ENCODE measurements around the gene DPYSL5. TPM values are rescaled to one million over a fixed set of nuclear protein-coding genes. Genes with fewer than 3 reads are reported as not detected.

DPYSL5 gene
- total RNA-seq, 1 experiment from 2014 or later = not detected

- DNase-seq = peak; percentile 55
- Histone ChIP-seq H3K79me2 (ENCODE audit: low read length) (no peaks in the 10 kb centered on the region), H3K27ac (ENCODE audit: low read length) (no peak overlapping the region), H3K9me3 (ENCODE audit: low read length) (no peaks in the 10 kb centered on the region), H2AFZ (ENCODE audit: low read length) (no peak overlapping the region), H3K27me3 (ENCODE audit: low read length) (no peaks in the 10 kb centered on the region), H4K20me1 (ENCODE audit: low read length) (no peaks in the 10 kb centered on the region), H3K9me2 (replicated peaks; ENCODE audit: low read length) (no peaks in the 10 kb centered on the region), H3K4me3 (ENCODE audit: low read length) (no peak overlapping the region), H3K4me2 (ENCODE audit: low read length) (no peak overlapping the region), H3K9ac (ENCODE audit: low read length) (no peak overlapping the region), H3F3A (ENCODE audit: low read length, unreplicated experiment) (no peaks in the 10 kb centered on the region), H3K4me1 (ENCODE audit: insufficient read depth, low read length) (peaks cover 13% of the 10 kb centered on the region; the same call in 1 of the 2 replicates), H3K36me3 (ENCODE audit: low read depth, low read length) (no peaks in the 10 kb centered on the region)
- ChIA-PET POLR2A (ENCODE audit: unreplicated experiment) (no interaction called here), CTCF (interaction anchor here (0.7 to 1.3 kb wide), 3 partner anchors 74 to 182 kb away, joined by 3 to 10 read pairs (median 3); no protein-coding TSS in a partner anchor)
- ATAC-seq = peak; percentile 39; the same call in 1 of the 2 replicates
- no TSS peak for BruUV-seq (replicated peaks)
- TF ChIP-seq EZH2 (IDR thresholded peaks at IDR 0.05; ENCODE audit: low read length, unreplicated experiment) (no peak), EZH2phosphoT487 (IDR thresholded peaks at IDR 0.05; ENCODE audit: borderline replicate concordance, low read length) (no peak), CTCF (conservative IDR thresholded peaks at IDR 0.05; ENCODE audit: low read depth, low read length) (peak; percentile 81)
- intact Hi-C loops (cut with micrococcal nuclease) = loop anchor here (2.0 kb wide), 1 partner anchor 96 kb away; no protein-coding TSS in a partner anchor
Measured at GRCh38 chr2:26942543-26943295, 94.8 kb downstream of the DPYSL5 start.

GRCh38 chr2:26945991-26946750 is 98.2 kb downstream of the DPYSL5 start:
- POLR2A ChIA-PET (ENCODE audit: unreplicated experiment) = no interaction called here
- H3K4me1 ChIP-seq (ENCODE audit: insufficient read depth, low read length) = peaks cover 12% of the 10 kb centered on the region; the same call in 1 of the 2 replicates
- no peak overlapping the region for H2AFZ ChIP-seq (ENCODE audit: low read length)
- no peak for DNase-seq
- no peaks in the 10 kb centered on the region for H3K9me2 ChIP-seq (replicated peaks; ENCODE audit: low read length)
- TF ChIP-seq CTCF (conservative IDR thresholded peaks at IDR 0.05; ENCODE audit: low read depth, low read length) = no peak
- ATAC-seq = no peak
- no peak overlapping the region for H3K27ac ChIP-seq (ENCODE audit: low read length)
- H3K4me3 ChIP-seq (ENCODE audit: low read length) = no peak overlapping the region
- CTCF ChIA-PET = no interaction called here
- H3F3A ChIP-seq (ENCODE audit: low read length, unreplicated experiment) = no peaks in the 10 kb centered on the region
- no peaks in the 10 kb centered on the region for H3K79me2 ChIP-seq (ENCODE audit: low read length)
- intact Hi-C loops (cut with micrococcal nuclease) = no loop called here
- no TSS peak for BruUV-seq (replicated peaks)
- H4K20me1 ChIP-seq (ENCODE audit: low read length) = no peaks in the 10 kb centered on the region
- H3K27me3 ChIP-seq (ENCODE audit: low read length) = peaks cover 8% of the 10 kb centered on the region; the same call in 1 of the 2 replicates
- H3K4me2 ChIP-seq (ENCODE audit: low read length) = no peak overlapping the region
- H3K9me3 ChIP-seq (ENCODE audit: low read length) = no peaks in the 10 kb centered on the region
- no peak overlapping the region for H3K9ac ChIP-seq (ENCODE audit: low read length)
- no peaks in the 10 kb centered on the region for H3K36me3 ChIP-seq (ENCODE audit: low read depth, low read length)
